ENCODE measurements around the gene UBE2I. TPM values are rescaled to one million over a fixed set of nuclear protein-coding genes. Genes with fewer than 3 reads are reported as not detected.

Gene UBE2I
- total RNA-seq, 1 donor from 2014 or later: 210 TPM

GRCh38 chr16:1312467-1312816, 3.0 kb downstream of the UBE2I start:
- intact Hi-C loops (cut with micrococcal nuclease): no loop called here

GRCh38 chr16:1312903-1313302, 3.5 kb downstream of the UBE2I start:
- intact Hi-C loops (cut with micrococcal nuclease): no loop called here

- intact Hi-C loops (cut with micrococcal nuclease): no loop called here
Measured at GRCh38 chr16:1313721-1314369, 4.4 kb downstream of the UBE2I start.

GRCh38 chr16:1314399-1315068, 5.1 kb downstream of the UBE2I start:
- intact Hi-C loops (cut with micrococcal nuclease): no loop called here

- intact Hi-C loops (cut with micrococcal nuclease): no loop called here
Measured at GRCh38 chr16:1315081-1316032, 5.9 kb downstream of the UBE2I start.

- intact Hi-C loops (cut with micrococcal nuclease): no loop called here
Measured at GRCh38 chr16:1316033-1316405, 6.6 kb downstream of the UBE2I start.

- intact Hi-C loops (cut with micrococcal nuclease): no loop called here
Measured at GRCh38 chr16:1317479-1318267, 8.2 kb downstream of the UBE2I start.

- intact Hi-C loops (cut with micrococcal nuclease): no loop called here
Measured at GRCh38 chr16:1318268-1318545, 8.8 kb downstream of the UBE2I start.

- intact Hi-C loops (cut with micrococcal nuclease): no loop called here
Measured at GRCh38 chr16:1319041-1319440, 9.6 kb downstream of the UBE2I start.

- intact Hi-C loops (cut with micrococcal nuclease): no loop called here
Measured at GRCh38 chr16:1320097-1320496, 10.7 kb downstream of the UBE2I start.

- intact Hi-C loops (cut with micrococcal nuclease): no loop called here
Measured at GRCh38 chr16:1320658-1321240, 11.3 kb downstream of the UBE2I start.

GRCh38 chr16:1322407-1322806, 13.0 kb downstream of the UBE2I start:
- intact Hi-C loops (cut with micrococcal nuclease): no loop called here

GRCh38 chr16:1323296-1324239, 14.1 kb downstream of the UBE2I start:
- intact Hi-C loops (cut with micrococcal nuclease): no loop called here

GRCh38 chr16:1324286-1324826, 14.9 kb downstream of the UBE2I start:
- intact Hi-C loops (cut with micrococcal nuclease): no loop called here

GRCh38 chr16:1325261-1325660, 15.8 kb downstream of the UBE2I start:
- intact Hi-C loops (cut with micrococcal nuclease): no loop called here

GRCh38 chr16:1325673-1326371, 16.4 kb downstream of the UBE2I start:
- intact Hi-C loops (cut with micrococcal nuclease): no loop called here

GRCh38 chr16:1326391-1326790, 17.0 kb downstream of the UBE2I start:
- intact Hi-C loops (cut with micrococcal nuclease): no loop called here

GRCh38 chr16:1326946-1327618, 17.6 kb downstream of the UBE2I start:
- intact Hi-C loops (cut with micrococcal nuclease): no loop called here

- intact Hi-C loops (cut with micrococcal nuclease): no loop called here
Measured at GRCh38 chr16:1327619-1327947, 18.1 kb downstream of the UBE2I start.

All from T-helper 2 cell treated with Interferon-gamma antibody and Interleukin-4, amounts not matched to agents 100 ng/mL and 5 ng/mL, for 36 hours (primary cell).